Stimulated activated CD4-positive, alpha-beta T cell treated with anti-CD3 and anti-CD28 coated beads, Interleukin-4, amount 100 ng/mL, for 4 hours (primary cell): ENCODE data around the gene ITGAL.

Experiments used
- DNase-seq, 2 experiments: peaks; one replicate each; pipeline ENCODE4 v3.0.0-alpha.2; 2020

ITGAL gene

GRCh38 chr16:30569746-30570635 lies 97.4 kb downstream of the ITGAL start:
- no peak for DNase-seq

GRCh38 chr16:30570636-30571444 lies 98.3 kb downstream of the ITGAL start:
- no peak for DNase-seq

- peak; percentile 85 to 97 for DNase-seq
These were observed 99.1 kb downstream of the ITGAL start, which contains the start of gene ZNF688 for GRCh38 chr16:30571445-30572322. ZNF688 (minus strand) TSS chr16:30571714; CDS start chr16:30571629, 85 bp downstream.
